NCI-H128 (cell line): ENCODE measurements around the gene CHD9NB.
"Not testable (repeated sequence)": the region's sequence is repeated elsewhere in the genome, so short reads cannot be mapped to it uniquely, and the experiment has no call there.

Source experiments
- DNase-seq: peaks from one replicate; lab custom pipeline; 2025; ENCODE audit not compliant: unreplicated experiment; lab: John Stamatoyannopoulos, UW

Gene CHD9NB

DNA sequence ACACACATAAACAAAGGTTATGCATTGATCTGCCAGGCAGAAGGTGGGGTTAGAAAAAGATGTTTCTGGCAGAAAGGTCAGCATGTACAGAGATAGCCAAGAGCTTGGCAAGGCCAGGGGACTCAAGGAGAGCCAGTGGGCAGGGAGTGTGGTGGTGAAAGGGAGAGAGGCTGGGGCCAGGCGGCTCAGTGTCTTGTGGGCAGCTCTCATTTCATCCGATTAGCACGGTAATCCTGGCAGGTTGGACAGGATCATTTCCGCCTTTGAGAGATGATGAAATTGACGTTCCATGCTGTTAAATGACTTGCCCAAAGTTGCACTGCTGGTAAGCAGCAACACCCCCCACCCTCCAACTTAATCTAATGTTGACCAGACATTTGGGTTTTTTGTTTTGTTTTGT is 5.7 kb upstream of the CHD9NB start:
- no peak for DNase-seq

GRCh38 chr16:53057658-53058057 is 5.0 kb upstream of the CHD9NB start:
- DNase-seq, result no peak

DNA sequence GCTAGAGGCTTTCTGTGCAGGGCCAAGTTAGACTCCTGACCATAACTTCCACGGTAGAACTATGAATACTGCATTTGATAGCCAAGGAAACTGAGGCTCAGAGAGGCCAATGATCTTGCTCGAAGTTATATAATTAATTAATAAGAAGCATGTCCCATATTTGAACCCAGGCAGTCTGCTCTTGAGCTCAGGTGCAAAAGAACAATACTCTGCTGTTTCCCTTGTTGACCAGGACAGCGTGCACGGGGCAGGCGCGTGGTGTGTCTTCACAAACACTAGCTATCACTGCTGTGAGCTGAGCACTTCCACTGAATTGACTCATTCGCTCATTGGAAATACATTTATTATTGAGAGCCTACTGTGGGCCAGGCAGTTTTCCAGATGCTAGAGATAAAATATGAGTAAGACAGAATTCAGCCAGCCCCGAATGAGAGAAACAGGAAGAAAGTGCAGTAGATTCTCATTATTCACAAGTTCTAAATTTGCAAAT is 3.7 kb upstream of the CHD9NB start:
- DNase-seq, result no peak

GRCh38 chr16:53055541-53056391 is 3.1 kb upstream of the CHD9NB start:
- no peak for DNase-seq

DNA sequence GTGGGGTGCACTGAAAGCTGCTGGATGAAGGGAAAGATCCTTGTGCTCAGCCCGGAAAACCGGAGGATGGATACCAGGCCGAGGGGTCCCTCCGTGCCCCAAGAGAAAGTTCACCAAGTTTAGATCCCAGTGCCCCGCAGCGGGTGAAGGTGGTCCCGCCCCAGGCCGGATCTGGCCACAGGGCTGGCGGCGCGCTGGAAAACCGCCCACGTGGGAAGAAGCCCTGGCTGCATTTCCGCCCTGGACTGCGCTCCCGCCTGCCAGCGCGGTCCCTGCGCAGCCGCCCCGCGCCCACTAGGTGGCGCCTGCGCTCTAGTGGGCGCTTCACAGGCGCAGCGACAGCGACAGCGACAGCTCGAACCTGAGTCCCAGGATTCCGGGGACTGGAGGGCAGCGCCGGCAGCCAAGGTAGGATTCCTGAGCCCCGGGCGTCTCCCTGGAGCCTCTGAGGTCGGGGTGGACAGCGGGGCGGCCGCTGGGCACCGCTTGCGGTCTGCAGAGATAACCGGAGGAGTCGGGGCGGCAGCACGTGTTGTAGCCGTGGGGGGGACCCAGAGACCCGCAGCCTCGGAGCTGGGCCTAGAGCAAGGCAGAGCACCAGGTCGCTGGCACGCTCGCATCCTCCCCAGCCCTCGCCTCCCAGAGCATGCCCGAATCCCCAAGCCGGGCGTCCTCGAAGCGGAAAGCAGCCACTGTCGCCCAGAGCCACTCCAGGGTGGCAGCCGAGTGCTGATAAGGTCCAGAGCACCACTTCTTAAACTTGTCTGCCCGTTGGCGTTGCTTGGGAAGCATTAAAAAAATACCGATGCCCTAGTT is 2.2 kb upstream of the CHD9NB start, which contains the start of gene CHD9:
Gene CHD9 (plus strand): TSS at position 322 of the 816 bp plus-strand sequence. CDS start 101,099 bp downstream, outside the sequence.
- DNase-seq, result peak; percentile 47

- DNase-seq, result no peak
These were observed 1.4 kb upstream of the CHD9NB start for GRCh38 chr16:53053967-53054669.

DNA sequence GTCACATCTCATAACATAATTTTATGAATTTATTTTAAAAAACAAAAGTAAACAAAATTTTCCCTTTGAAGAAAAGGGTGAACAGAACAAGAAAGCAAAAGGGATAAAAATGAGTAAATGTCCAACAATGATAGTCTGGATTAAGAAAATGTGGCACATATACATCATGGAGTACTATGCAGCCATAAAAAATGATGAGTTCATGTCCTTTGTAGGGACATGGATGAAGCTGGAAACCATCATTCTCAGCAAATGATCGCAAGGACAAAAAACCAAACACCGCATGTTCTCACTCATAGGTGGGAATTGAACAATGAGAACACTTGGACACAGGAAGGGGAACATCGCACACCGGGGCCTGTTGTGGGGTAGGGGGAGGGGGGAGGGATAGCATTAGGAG is 1.4 kb downstream of the CHD9NB start:
- not testable (repeated sequence) for DNase-seq

DNA sequence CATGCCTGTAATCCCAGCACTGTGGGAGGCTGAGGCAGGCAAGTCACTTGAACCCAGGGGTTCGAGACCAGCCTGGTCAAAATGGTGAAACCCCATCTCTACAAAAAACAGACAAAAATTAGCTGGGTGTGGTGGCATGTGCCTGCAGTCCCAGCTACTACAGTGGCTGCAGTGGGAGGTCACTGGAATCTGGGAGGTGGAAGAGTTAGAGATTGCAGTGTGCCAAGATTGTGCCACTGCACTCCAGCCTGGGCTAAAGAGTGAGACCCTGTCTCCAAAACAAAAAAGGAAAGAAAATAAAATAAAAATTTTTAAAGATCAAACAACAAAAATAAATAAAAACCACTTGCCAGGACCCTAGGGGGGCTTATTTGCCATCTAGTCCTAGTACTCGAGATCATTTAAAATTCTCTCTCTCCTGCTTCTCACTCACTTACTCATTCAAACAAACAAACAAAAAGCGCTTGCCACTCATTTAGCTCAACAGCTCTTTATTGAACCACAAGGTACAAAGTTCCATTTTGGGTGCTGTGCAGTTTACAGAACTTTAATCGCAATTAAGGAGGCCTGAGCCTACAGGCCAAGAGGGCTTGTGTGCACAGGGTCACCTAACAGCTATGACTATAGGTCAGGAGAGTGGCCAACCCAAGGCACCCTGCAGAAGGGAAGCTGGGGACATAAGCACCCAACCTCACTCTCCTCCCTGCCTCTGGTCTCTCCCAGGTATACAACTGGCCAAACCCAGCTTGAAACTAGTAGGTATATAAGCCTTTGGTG is 4.4 kb downstream of the CHD9NB start:
- no peak for DNase-seq

DNA sequence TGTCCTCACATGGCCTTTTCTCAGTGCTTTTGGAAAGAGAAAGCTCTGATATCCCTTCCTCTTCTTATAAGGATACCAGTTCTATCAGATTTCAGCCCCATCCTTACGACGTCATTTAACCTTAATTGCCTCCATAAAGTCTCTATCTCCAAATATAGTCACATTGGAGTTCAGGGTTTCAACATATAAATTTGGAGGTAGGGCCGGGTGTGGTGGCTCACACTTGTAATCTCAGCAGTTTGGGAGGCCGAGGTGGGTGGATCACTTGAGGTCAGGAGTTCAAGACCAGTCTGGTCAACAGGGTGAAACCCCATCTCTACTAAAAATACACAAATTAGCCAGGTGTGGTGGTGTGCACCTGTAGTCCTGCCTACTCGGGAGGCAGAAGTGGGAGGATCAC is 5.2 kb downstream of the CHD9NB start:
- not testable (repeated sequence) for DNase-seq

- no peak for DNase-seq
These were observed 7.1 kb downstream of the CHD9NB start for GRCh38 chr16:53045341-53046220.

DNA sequence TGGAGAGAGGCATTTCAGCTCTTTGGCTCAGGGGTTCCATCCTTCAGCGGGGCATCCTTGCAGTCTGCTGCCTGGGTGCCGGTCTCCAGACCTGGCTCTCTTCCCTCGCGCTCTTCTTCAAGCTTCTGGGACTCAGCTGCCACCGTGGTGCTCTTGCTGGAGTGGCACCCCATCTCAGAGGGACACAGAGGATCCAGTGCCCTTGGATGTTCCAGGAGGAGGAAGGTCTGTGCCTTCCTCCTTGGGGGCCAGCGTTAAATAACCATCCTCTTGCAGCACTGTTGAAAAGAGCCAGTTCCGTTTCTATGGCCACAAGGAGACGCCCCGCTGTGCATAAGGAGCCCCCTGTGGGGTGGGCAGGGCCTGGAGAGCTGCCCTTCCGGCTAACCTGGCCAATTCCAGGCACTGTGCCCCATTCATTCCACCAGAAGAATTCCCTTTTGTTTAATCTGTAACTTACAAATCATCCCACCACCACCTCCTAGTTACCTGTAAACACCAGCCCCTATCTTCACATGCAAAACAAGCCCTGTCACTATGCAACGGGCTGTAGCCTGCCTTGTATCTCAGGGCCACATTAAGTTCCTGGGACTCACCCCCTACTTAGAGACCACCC is 8.6 kb downstream of the CHD9NB start:
- no peak for DNase-seq

DNA sequence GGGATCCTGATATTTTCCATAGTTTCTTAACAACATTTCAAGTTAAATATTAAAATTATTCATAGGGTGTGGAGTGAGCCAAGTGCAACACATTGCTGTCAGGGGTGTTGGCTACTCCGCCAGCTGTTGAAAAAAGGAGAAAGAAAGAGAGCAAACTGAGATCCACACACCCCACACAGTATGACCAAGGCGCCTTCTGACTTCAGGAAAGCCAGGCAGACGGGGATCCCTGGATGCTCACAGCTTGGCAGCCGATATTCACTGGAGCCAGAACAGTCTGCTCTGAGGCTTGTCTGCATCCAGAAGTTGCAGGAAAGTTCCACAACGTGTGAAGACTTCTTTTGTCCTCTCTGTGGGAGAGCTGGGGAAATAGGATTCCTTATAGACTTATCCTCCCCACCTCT is 9.3 kb downstream of the CHD9NB start:
- DNase-seq, result no peak

- no peak for DNase-seq
These were observed 10.4 kb downstream of the CHD9NB start for GRCh38 chr16:53042235-53042701.

- no peak for DNase-seq
These were observed 11.2 kb downstream of the CHD9NB start for GRCh38 chr16:53041320-53042051.

GRCh38 chr16:53040788-53041187 is 11.9 kb downstream of the CHD9NB start:
- DNase-seq, result no peak

GRCh38 chr16:53036711-53037110 is 16.0 kb downstream of the CHD9NB start:
- not testable (repeated sequence) for DNase-seq

GRCh38 chr16:53036066-53036465 is 16.6 kb downstream of the CHD9NB start:
- no peak for DNase-seq
